SKM-1 (cell line): ENCODE results near the gene SRP54.
"Not testable (repeated sequence)": the region's sequence is repeated elsewhere in the genome, so short reads cannot be mapped to it uniquely, and the experiment has no call there.

Experiments used
- DNase-seq: peaks from one replicate; lab custom pipeline; 2025; ENCODE audit not compliant: unreplicated experiment; lab: John Stamatoyannopoulos, UW

Gene SRP54

GRCh38 chr14:34983148-34983760 lies 462 bp downstream of the SRP54 start:
- no peak for DNase-seq

DNA sequence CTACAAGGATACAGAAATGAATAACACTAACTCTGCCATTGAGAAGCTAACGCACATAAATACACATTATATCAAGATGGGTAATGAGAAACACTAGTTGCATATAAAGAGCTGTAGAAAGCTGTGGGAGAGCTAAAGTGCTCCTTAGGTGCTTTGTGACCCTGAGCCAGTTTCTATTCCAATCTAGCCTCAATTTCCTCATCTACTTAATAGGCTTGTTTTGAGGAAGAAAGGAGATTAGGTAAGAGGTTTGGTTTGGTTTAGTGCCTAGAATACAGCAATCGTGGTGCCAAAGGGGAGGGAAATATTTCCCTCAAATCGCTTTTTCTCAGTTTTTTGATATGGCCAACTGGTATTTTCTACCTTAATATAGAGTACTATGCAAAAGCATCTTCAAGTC lies 994 bp downstream of the SRP54 start:
- peak; percentile 5 for DNase-seq

DNA sequence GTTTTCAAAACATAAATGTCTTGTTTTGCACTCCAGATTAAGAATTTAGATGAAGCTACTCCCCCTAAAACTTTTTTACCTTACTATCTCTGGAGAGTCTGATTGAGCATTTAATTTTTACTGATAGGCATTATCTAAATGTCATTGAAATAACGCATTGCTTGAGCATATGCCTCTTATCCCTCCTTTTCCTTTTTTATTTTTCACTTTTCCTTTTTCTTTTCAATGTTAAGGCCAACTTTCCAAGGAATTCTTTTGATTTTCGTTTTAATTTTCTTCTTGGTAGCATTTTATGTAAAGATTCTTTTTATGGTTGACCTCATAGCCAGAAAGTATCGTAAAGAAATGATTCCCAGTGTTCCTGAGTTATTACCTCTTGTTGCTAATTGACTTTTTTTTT lies 2.9 kb downstream of the SRP54 start:
- no peak for DNase-seq

GRCh38 chr14:34987180-34987579 lies 4.4 kb downstream of the SRP54 start:
- no peak for DNase-seq

DNA sequence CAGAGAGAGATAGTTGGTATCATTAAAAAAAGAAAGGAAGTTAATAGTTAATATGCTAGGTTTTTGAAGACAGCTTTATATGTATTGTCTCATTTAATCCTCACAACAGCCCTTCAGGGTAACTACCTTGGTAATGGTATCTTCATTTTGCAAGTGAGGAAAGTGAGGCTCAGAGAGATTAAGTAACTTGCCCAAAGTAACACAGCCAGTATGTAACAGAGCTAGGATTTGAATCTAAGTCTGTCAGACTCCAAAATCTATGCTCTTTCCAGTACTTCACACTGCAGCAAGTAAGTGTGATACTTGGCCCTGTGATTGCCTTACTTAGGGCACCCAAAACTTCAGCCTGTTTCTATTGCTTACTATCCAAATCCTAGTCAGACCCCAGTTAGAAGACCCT lies 7.0 kb downstream of the SRP54 start:
- DNase-seq, result no peak

DNA sequence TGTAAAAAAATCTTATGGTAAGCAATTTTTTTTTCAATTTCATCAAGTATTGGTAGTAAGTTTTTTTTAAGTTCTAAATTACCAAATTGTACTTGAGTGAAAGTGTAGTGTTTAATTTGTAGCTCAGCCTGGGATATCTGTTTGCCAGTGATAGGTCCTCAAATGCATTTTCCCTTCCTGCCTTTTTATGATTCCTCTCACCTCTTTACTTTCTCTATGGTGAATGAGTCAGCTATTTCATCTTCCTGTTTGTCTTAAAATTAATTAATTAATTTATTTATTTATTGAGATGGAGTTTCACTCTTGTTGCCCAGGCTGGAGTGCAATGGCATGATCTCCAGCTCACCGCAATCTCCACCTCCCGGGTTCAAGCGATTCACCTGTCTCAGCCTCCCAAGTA lies 10.6 kb downstream of the SRP54 start:
- DNase-seq, result no peak

- DNase-seq, result no peak
Observed at GRCh38 chr14:34994668-34995067, 11.9 kb downstream of the SRP54 start.

DNA sequence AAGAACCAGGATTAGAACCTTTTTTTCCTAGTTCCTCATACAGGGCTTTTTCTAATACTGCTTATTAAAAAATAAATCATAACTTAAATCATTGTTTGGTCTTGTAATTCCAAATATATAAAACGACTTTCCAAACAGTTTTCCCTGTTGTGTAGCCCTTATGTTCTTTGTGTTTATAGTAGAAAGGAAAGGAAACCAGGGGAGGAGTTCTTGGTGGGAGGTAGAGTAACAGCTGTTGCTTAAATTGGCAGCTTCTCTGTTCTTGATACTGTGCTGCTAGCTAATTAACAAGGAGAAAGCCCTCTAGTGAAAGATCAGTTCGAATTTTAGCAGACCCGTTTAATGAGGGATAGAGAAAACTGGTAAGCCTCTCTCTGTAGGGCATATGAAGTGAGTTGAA lies 15.0 kb downstream of the SRP54 start:
- DNase-seq, result no peak

- no peak for DNase-seq
Observed at GRCh38 chr14:34999500-34999899, 16.7 kb downstream of the SRP54 start.

- no peak for DNase-seq
Observed at GRCh38 chr14:35001621-35002020, 18.8 kb downstream of the SRP54 start.

GRCh38 chr14:35004839-35005238 lies 22.0 kb downstream of the SRP54 start:
- no peak for DNase-seq

DNA sequence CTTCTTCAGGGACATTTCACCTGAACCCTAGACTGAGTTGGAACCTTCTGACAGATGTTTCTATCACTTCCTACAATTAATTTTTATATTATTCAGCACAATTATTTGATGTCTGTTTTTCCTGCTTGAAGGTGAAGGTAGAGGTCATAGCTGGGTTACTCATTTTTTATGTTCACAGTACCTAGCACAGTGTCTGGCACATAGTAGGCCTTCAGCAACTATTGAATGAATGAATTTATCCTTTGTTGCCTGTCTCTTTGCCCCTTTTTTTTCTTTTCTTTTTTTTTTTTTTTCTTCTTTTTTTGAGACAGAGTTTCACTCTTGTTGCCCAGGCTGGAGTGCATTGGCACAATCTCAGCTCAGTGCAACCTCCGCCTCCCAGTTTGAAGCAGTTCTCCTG lies 33.8 kb downstream of the SRP54 start:
- no peak for DNase-seq

GRCh38 chr14:35020713-35021112 lies 37.9 kb downstream of the SRP54 start:
- no peak for DNase-seq

GRCh38 chr14:35028435-35028834 lies 45.6 kb downstream of the SRP54 start:
- no peak for DNase-seq

- no peak for DNase-seq
Observed at GRCh38 chr14:35032562-35032961, 49.8 kb downstream of the SRP54 start.

GRCh38 chr14:35034440-35034833 lies 51.6 kb downstream of the SRP54 start:
- DNase-seq, result no peak

GRCh38 chr14:35034944-35035554 lies 52.3 kb downstream of the SRP54 start:
- DNase-seq, result not testable (repeated sequence)

DNA sequence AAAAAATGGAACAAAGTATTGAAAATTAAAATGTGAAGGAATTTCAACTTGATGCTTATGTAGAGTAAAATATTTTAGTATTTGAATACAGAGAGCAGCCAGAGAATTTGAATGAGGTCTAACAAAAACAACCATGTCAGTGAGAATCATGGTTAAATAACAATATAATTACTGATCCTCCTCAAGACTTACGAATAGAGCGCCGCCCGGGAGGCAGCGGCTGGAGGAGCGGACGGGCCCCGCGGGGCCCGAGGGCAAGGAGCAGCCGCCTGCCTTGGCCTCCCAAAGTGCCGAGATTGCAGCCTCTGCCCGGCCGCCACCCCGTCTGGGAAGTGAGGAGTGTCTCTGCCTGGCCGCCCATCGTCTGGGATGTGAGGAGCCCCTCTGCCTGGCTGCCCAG lies 55.5 kb downstream of the SRP54 start:
- DNase-seq, result not testable (repeated sequence)

- DNase-seq, result no peak
Observed at GRCh38 chr14:35042632-35043031, 59.8 kb downstream of the SRP54 start.

- DNase-seq, result no peak
Observed at GRCh38 chr14:35043046-35043445, 60.3 kb downstream of the SRP54 start.

DNA sequence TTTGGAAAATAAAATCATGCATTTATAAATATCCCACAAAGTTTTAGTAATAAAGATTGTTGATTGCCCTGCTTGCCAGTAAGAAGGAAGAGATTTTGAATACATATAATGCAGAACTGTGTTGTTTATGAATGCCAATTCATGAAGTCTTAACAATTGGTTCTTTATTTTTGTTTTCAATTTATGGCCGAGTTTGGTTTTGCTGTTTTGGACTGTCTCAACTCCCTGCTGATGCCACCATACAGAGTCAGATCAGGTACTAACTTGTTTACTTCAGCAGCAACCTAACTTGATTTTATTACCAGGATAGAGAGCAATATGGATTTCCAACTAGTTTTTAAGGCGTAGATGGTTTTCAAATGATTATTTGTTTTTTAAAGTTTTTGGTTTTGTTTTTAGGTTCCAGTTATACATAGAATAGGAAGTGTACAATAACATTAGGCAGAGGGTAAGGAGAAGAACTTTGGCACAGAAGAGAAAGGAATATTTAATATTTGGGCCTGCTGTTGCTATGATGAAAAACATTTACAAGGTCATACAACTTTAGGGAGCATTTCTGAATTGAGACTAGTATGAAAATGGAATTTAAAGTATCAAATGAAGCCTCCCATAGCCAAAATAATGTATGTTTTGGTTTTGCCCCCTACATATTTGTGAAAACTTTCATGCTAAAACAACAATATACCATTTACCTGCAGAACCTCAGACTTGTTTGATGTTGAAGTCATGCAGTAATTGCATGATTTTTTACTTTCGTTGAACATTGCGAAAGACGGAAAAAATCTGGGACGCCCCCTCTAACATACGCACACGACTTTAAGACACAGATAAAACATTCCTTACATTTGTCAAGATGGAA lies 62.4 kb downstream of the SRP54 start:
- DNase-seq, result no peak

GRCh38 chr14:35045798-35046047 lies 62.9 kb downstream of the SRP54 start:
- DNase-seq, result no peak
